Measurements from ENCODE around the gene KRT81.
"Not testable (repeated sequence)": the region's sequence is repeated elsewhere in the genome, so short reads cannot be mapped to it uniquely, and the experiment has no call there.

Gene KRT81

GRCh38 chr12:52296572-52297215 is 5.4 kb upstream of the KRT81 start:
- DNase-seq (ENCODE audit: low read depth), result no peak
- H3K4me3 ChIP-seq (ENCODE audit: low read length), result no peak overlapping the region
- TF ChIP-seq, protein P1, sequence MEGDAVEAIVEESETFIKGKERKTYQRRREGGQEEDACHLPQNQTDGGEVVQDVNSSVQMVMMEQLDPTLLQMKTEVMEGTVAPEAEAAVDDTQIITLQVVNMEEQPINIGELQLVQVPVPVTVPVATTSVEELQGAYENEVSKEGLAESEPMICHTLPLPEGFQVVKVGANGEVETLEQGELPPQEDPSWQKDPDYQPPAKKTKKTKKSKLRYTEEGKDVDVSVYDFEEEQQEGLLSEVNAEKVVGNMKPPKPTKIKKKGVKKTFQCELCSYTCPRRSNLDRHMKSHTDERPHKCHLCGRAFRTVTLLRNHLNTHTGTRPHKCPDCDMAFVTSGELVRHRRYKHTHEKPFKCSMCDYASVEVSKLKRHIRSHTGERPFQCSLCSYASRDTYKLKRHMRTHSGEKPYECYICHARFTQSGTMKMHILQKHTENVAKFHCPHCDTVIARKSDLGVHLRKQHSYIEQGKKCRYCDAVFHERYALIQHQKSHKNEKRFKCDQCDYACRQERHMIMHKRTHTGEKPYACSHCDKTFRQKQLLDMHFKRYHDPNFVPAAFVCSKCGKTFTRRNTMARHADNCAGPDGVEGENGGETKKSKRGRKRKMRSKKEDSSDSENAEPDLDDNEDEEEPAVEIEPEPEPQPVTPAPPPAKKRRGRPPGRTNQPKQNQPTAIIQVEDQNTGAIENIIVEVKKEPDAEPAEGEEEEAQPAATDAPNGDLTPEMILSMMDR (IDR thresholded peaks at IDR 0.05; ENCODE audit: insufficient read depth, low read depth, low read length, missing control alignments), result no peak

- no peak for DNase-seq (ENCODE audit: low read depth)
These were observed 4.3 kb upstream of the KRT81 start for GRCh38 chr12:52295663-52296062.

GRCh38 chr12:52294803-52295202 is 3.5 kb upstream of the KRT81 start:
- TF ChIP-seq, protein P1 (IDR thresholded peaks at IDR 0.05; ENCODE audit: insufficient read depth, low read depth, low read length, missing control alignments), result no peak
- no peak overlapping the region for H3K4me3 ChIP-seq (ENCODE audit: low read length)
- no peak for DNase-seq (ENCODE audit: low read depth)

More at GRCh38 chr12:52295663-52296062, 4.3 kb upstream of the KRT81 start:
- H3K4me3 ChIP-seq (ENCODE audit: low read length), result no peak overlapping the region
- TF ChIP-seq, protein P1 (IDR thresholded peaks at IDR 0.05; ENCODE audit: insufficient read depth, low read depth, low read length, missing control alignments), result no peak

GRCh38 chr12:52293926-52294325 is 2.6 kb upstream of the KRT81 start:
- TF ChIP-seq, protein P1 (IDR thresholded peaks at IDR 0.05; ENCODE audit: insufficient read depth, low read depth, low read length, missing control alignments), result no peak
- DNase-seq (ENCODE audit: low read depth), result no peak
- no peak overlapping the region for H3K4me3 ChIP-seq (ENCODE audit: low read length)

GRCh38 chr12:52290483-52291134 is 725 bp downstream of the KRT81 start:
- DNase-seq (ENCODE audit: low read depth), result not testable (repeated sequence)

DNA sequence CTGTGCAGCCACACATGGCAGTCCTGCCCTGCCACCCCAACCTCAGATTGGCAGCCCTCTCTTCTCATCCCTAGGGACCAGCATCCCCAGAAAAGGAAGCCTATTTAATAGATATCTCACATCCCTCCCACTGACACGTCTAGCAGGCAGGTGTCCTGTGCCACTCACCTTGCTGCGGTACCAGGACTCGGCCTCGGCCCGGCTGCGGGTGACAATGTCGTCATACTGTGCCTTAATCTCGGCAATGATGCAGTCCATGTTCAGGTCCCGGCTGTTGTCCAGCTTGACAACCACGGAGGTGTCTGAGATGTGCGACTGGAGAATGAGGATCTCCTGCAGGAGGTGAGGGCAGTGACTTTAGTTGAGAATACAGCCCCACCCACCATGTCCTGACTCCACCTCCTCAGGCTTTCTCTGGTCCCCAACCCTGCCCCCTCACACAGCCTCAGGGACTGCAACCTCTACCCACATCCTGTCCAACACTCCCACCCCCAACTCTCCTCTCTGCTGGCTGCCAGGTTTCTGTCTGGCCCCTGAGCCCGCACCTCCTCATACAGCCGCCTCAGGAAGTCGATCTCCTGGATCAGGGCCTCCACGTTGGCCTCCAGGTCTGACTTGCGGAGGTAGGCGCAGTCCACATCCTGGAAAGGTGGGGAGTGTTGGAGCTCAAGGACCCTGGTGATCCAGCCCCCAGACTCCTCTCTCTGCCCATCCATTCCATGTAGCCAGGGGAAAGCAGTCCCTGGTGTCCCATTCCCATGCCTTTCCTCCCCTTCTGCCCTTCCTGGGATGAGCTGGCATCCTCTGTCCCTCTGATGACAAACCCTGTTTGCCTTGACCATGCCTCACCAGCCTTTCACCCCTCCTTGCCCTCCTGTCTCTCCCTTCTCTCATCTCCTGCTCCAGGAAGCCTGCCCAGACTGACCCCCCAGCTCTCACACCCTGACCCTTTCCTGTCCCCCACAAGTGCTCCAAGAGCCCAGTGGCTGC is 3.2 kb downstream of the KRT81 start:
- not testable (repeated sequence) for H3K4me3 ChIP-seq (ENCODE audit: low read length); DNase-seq (ENCODE audit: low read depth)

More at GRCh38 chr12:52290483-52291134, 725 bp downstream of the KRT81 start:
- H3K4me3 ChIP-seq (ENCODE audit: low read length), result not testable (repeated sequence)

DNA sequence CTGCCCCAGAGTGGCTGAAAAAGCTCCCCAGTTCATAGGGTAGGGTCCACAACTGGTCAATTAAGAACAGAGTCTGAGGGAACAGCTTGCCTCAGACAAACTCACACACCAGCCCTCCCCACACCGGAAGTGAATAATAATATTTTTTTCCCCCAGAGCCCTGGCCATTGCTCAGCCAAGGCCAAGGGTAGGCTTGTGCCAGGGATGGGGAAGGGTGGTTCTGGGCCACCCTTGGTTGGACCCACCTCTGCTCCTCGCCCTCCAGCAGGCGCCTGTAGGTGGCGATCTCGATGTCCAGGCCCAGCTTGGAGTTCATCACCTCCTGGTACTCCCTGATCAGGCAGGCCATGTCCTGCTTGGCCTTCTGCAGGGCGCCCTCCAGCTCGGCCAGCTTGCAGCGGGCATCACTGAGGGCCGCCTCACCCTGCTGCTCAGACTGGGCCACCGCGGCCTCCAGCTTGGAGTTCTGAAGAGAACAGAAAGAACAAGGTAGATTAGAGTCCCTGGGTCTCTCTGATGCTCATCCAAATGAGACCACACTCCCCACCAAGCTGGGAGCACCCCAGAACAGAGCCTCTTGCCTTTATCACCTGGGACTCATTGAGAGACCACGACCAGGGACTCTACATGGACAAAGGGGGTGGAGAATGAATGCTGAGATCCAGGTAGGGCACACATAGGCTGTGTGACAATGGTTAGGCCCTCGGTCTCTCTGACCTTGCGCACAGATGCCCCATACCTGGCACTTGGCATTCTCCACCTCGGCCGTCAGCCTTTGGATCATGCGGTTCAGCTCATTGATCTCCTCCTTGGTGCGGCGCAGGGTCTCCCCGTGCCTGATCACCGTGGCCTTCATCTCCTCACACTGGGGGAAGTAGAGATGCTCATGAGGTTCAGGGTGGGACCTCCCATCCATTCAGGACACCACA is 4.2 kb downstream of the KRT81 start:
- not testable (repeated sequence) for DNase-seq (ENCODE audit: low read depth); H3K4me3 ChIP-seq (ENCODE audit: low read length)

Measured in epithelial cell of esophagus (primary cell).